NCI-H2171 (cell line): ENCODE results near the gene MTCL3.

Source experiments
- DNase-seq: peaks from one replicate; lab custom pipeline; 2025; lab: John Stamatoyannopoulos, UW

The MTCL3 gene

GRCh38 chr6:127518710-127519468, at the start of gene MTCL3:
MTCL3 (minus strand) TSS chr6:127519335.
- peak; percentile 70 for DNase-seq

GRCh38 chr6:127567476-127567875, 48.3 kb upstream of the MTCL3 start:
- no peak for DNase-seq

- DNase-seq, result no peak
Observed at GRCh38 chr6:127566651-127567050, 47.5 kb upstream of the MTCL3 start.

- no peak for DNase-seq
Observed at GRCh38 chr6:127566119-127566518, 47.0 kb upstream of the MTCL3 start.

GRCh38 chr6:127564761-127565160, 45.6 kb upstream of the MTCL3 start:
- no peak for DNase-seq

GRCh38 chr6:127561660-127562059, 42.5 kb upstream of the MTCL3 start:
- no peak for DNase-seq

GRCh38 chr6:127554435-127555006, 35.4 kb upstream of the MTCL3 start:
- DNase-seq, result peak; percentile 36

- no peak for DNase-seq
Observed at GRCh38 chr6:127550403-127550802, 31.3 kb upstream of the MTCL3 start.

- DNase-seq, result no peak
Observed at GRCh38 chr6:127547904-127548649, 28.9 kb upstream of the MTCL3 start.

- no peak for DNase-seq
Observed at GRCh38 chr6:127547215-127547614, 28.1 kb upstream of the MTCL3 start.

GRCh38 chr6:127539272-127539671, 20.1 kb upstream of the MTCL3 start:
- DNase-seq, result peak; percentile 4

- no peak for DNase-seq
Observed at GRCh38 chr6:127538750-127539264, 19.7 kb upstream of the MTCL3 start.

GRCh38 chr6:127533736-127534135, 14.6 kb upstream of the MTCL3 start:
- DNase-seq, result no peak

GRCh38 chr6:127533011-127533410, 13.9 kb upstream of the MTCL3 start:
- no peak for DNase-seq

GRCh38 chr6:127522714-127523113, 3.6 kb upstream of the MTCL3 start:
- DNase-seq, result no peak

GRCh38 chr6:127520066-127520465, 931 bp upstream of the MTCL3 start:
- no peak for DNase-seq

- no peak for DNase-seq
Observed at GRCh38 chr6:127519469-127519785, 292 bp upstream of the MTCL3 start.

- DNase-seq, result peak; percentile 1
Observed at GRCh38 chr6:127518191-127518709, 885 bp downstream of the MTCL3 start.

- peak; percentile 8 for DNase-seq
Observed at GRCh38 chr6:127517693-127518092, 1.4 kb downstream of the MTCL3 start.

GRCh38 chr6:127516662-127517273, 2.4 kb downstream of the MTCL3 start:
- DNase-seq, result peak; percentile 68

GRCh38 chr6:127515794-127516661, 3.1 kb downstream of the MTCL3 start:
- DNase-seq, result peak; percentile 79
